ENCODE data around the gene ESYT1. TPM values are rescaled to one million over a fixed set of nuclear protein-coding genes. Genes with fewer than 3 reads are reported as not detected.

ESYT1 gene
- total and polyA plus RNA-seq, 9 of the 15 experiments (the other 6 are each of a cell fraction or from before 2014, with no cell fraction given), result 132 to 420 (median 164) TPM

DNA sequence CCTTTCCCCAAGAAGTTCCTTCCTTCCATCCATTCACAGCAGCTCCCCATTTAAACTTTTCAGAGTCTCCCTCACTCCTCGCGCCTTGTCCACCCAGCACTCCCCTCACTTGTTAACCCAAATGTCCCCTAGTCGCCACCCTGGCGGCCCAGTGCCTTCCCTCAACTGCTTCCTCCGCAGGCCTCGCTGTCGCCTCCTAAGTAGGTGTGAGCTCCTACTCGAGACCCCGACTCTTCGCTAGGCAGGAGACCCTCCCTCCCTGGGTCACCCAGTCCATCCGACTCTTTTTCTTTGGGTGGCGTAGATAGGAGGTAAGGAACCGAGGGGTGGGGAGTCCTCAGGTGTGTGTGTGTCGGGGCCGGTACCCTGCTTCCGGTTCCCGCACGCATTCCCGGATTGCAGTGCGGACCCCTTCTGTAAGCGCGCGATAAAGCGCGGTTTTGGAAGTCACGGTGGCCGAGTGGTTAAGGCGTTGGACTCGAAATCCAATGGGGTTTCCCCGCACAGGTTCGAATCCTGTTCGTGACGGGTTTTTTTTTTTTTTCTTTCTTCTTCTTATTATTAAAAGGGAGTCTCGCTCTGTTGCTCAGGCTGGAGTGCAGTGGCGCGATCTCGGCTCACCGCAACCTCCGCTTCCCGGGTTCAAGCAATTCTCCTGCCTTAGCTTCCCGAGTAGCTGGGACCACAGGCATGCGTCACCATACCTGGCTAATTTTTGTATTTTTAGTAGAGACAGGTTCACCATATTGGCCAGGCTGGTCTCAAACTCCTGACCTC is 62.0 kb downstream of the ESYT1 start (continued):
- TF ChIP-seq GABPA (tag; conservative IDR thresholded peaks at IDR 0.05; ENCODE audit: low read depth) (peak; percentile 88), ZNF408 (CRISPR knock-in tag; IDR thresholded peaks at IDR 0.05; ENCODE audit: low read depth) (no peak), RBFOX2 (IDR thresholded peaks at IDR 0.05; ENCODE audit: low read depth, low read length) (peak; percentile 74), TAL1 (IDR thresholded peaks at IDR 0.05) (0 out of 2 replicates have a peak, but pooled peaks have one; percentile 8), MTA3 (IDR thresholded peaks at IDR 0.05; ENCODE audit: borderline replicate concordance) (peak; percentile 24; the same call in 1 of the 2 replicates), KAT7 (CRISPR knock-in tag; IDR thresholded peaks at IDR 0.05; ENCODE audit: borderline replicate concordance) (peak; percentile 95; the same call in 1 of the 2 replicates), HMG20B (CRISPR knock-in tag; IDR thresholded peaks at IDR 0.05) (no peak), SAFB (IDR thresholded peaks at IDR 0.05; ENCODE audit: borderline replicate concordance, low read depth, low read length) (no peak), ZNF707 (CRISPR knock-in tag; conservative IDR thresholded peaks at IDR 0.05) (no peak), ZNF24 (IDR thresholded peaks at IDR 0.05) (no peak), PRMT5 (CRISPR knock-in tag; IDR thresholded peaks at IDR 0.05) (no peak), JUN (IDR thresholded peaks at IDR 0.05; ENCODE audit: borderline replicate concordance, low read depth, low read length) (0 out of 2 replicates have a peak, but pooled peaks have one; percentile 6), JUN (CRISPR knock-in tag; IDR thresholded peaks at IDR 0.05; ENCODE audit: borderline replicate concordance) (0 out of 2 replicates have a peak, but pooled peaks have one; percentile 15), KLF13 (tag; IDR thresholded peaks at IDR 0.05; ENCODE audit: borderline replicate concordance, low read depth) (0 out of 2 replicates have a peak, but pooled peaks have one; percentile 33), THRAP3 (IDR thresholded peaks at IDR 0.05; ENCODE audit: borderline replicate concordance) (no peak)
- TF ChIP-seq, protein P1, sequence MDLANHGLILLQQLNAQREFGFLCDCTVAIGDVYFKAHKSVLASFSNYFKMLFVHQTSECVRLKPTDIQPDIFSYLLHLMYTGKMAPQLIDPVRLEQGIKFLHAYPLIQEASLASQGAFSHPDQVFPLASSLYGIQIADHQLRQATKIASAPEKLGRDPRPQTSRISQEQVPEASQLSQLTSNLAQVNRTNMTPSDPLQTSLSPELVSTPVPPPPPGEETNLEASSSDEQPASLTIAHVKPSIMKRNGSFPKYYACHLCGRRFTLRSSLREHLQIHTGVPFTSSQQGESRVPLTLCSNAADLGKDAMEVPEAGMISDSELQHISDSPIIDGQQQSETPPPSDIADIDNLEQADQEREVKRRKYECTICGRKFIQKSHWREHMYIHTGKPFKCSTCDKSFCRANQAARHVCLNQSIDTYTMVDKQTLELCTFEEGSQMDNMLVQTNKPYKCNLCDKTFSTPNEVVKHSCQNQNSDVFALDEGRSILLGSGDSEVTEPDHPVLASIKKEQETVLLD (IDR thresholded peaks at IDR 0.05), result peak; percentile 68; the same call in 1 of the 2 replicates
- TF ChIP-seq, protein P2, sequence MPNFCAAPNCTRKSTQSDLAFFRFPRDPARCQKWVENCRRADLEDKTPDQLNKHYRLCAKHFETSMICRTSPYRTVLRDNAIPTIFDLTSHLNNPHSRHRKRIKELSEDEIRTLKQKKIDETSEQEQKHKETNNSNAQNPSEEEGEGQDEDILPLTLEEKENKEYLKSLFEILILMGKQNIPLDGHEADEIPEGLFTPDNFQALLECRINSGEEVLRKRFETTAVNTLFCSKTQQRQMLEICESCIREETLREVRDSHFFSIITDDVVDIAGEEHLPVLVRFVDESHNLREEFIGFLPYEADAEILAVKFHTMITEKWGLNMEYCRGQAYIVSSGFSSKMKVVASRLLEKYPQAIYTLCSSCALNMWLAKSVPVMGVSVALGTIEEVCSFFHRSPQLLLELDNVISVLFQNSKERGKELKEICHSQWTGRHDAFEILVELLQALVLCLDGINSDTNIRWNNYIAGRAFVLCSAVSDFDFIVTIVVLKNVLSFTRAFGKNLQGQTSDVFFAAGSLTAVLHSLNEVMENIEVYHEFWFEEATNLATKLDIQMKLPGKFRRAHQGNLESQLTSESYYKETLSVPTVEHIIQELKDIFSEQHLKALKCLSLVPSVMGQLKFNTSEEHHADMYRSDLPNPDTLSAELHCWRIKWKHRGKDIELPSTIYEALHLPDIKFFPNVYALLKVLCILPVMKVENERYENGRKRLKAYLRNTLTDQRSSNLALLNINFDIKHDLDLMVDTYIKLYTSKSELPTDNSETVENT (CRISPR knock-in tag; IDR thresholded peaks at IDR 0.05), result no peak
- TF ChIP-seq, protein P3, sequence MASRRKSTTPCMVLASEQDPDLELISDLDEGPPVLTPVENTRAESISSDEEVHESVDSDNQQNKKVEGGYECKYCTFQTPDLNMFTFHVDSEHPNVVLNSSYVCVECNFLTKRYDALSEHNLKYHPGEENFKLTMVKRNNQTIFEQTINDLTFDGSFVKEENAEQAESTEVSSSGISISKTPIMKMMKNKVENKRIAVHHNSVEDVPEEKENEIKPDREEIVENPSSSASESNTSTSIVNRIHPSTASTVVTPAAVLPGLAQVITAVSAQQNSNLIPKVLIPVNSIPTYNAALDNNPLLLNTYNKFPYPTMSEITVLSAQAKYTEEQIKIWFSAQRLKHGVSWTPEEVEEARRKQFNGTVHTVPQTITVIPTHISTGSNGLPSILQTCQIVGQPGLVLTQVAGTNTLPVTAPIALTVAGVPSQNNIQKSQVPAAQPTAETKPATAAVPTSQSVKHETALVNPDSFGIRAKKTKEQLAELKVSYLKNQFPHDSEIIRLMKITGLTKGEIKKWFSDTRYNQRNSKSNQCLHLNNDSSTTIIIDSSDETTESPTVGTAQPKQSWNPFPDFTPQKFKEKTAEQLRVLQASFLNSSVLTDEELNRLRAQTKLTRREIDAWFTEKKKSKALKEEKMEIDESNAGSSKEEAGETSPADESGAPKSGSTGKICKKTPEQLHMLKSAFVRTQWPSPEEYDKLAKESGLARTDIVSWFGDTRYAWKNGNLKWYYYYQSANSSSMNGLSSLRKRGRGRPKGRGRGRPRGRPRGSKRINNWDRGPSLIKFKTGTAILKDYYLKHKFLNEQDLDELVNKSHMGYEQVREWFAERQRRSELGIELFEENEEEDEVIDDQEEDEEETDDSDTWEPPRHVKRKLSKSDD (conservative IDR thresholded peaks at IDR 0.05; ENCODE audit: low read length), result no peak
- TF ChIP-seq, protein P4, sequence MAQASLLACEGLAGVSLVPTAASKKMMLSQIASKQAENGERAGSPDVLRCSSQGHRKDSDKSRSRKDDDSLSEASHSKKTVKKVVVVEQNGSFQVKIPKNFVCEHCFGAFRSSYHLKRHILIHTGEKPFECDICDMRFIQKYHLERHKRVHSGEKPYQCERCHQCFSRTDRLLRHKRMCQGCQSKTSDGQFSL (CRISPR knock-in tag; IDR thresholded peaks at IDR 0.05), result 0 out of 2 replicates have a peak, but pooled peaks have one; percentile 36
- TF ChIP-seq, protein P4 (tag; IDR thresholded peaks at IDR 0.05), result no peak

Data from K562 (cell line).